Suppressor macrophage treated with lipopolysaccharide for 1 hour (primary cell): ENCODE data around the gene KATNAL1.

Source experiments
- DNase-seq, 3 donors: peaks; one replicate each; pipeline ENCODE4 v3.0.0-alpha.2; 2020 to 2022

The KATNAL1 gene

DNA sequence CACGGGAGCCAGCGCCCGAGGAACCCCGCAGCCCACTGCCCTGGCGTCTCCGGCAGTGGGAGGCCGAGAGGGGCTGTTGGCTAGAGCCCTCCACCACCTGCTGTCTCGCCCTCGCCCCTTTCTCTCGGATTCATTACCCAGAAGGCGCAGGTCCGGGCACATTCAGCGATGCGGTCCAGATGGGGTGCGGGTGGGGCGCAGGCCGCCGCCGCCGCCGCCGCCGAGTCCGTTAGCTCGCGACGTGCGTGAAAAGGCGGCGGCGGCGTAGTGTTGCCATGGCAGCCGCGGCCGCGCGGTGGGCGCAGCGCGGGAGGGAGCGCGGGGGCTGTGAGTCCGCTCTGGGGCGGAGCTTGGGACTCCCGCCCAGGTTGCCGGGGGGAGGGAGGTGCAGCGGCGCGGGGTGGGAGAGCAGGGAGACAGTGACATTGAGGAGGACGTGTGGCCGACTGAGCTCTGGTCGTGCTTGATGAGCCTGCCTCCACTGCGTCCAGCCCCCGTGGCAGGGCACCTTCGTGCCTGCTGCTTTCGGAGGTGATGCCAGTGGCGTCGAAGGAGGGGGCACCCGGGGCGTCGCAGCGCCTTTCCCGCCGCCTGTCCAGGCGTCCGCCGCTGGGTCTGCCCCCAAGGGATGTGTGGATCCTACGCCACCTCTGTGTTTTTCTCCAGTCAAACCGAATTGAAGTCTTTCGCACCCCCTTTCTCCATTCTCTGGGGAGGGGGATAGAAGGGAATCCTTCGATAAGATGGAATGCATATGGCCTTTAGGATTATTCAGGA is at the start of gene KATNAL1:
Gene KATNAL1 (minus strand): TSS at position 358 of the 777 bp plus-strand sequence. CDS start 23,774 bp downstream, outside the sequence.
- peak; percentile 46 to 73 (median 62) for DNase-seq

DNA sequence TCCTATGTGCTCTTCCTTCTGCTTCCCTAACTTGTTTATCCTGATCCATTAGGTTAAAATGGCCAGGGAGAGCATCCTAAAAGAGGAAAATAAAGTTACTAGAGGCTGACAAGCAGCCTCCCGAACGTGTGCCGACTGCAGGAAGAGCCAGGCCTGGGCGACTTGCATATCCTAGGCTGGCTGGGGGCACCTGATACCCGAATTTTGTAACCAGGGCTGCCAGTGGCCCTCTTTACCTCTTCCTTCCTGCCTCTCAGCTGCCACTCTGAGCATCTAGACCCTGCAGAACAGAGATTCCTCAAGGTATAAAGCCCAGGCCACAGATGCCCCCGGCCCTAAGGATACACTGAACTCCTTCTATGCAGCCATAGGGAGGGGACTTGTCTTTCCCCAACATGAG is 48.5 kb upstream of the KATNAL1 start:
- no peak for DNase-seq

DNA sequence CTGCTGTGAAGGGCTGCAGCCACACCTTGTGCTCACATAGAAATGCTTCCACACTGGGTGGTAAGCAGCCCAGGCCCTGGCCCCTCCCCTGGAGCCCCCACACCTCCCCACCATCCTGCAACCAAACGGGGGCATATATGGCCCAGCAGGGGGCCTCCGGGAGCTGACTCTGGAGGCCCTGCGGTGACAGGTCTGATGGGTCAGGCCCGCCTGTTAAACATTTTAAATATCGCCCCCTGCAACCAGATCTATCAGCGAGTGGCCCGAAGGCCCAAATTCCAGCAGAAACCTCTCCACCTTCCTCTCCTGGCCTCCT is 48.0 kb upstream of the KATNAL1 start:
- DNase-seq, result peak; percentile 39 to 71 (median 60)

DNA sequence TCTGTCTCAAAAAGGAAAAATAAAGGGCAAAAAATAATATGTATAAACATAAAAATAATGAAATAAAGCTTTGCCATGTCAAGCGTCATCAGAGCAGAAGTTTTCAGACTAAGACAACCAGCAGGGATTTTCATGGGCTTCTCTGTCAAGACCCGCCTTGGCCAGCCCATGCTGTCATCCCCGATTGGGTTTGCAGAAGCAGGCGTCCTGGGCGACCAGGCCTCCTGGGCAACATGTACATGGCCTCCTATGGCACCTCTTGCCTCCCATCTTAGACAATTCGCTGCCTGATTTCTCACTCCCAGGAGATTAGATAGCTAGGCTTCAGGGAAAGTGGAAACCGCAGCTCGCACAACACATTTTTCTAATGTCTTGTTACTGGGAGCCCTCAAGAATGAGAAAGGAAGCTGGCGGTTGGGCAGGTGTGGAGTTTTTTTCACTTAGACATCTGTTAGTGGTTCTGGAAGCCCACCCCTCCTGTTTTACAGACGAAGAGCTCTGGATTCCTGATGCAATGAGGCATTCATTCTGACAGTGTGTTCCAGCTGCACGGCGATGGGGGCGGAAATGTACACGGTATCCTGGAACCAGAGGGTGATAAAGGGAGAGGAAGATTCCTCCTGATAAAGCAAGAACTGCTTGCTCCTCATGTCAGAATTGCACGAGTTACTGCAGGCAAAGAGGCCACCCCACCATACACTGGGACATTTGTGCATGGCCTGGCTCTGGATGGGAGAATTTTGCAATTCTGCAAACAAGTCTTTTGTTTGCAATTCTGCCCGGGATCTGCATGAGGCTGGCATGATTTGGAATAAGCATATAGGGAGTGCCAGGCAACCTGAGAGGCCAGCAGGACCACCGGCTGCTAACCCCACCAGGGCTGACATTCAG is 47.4 kb upstream of the KATNAL1 start:
- no peak for DNase-seq

DNA sequence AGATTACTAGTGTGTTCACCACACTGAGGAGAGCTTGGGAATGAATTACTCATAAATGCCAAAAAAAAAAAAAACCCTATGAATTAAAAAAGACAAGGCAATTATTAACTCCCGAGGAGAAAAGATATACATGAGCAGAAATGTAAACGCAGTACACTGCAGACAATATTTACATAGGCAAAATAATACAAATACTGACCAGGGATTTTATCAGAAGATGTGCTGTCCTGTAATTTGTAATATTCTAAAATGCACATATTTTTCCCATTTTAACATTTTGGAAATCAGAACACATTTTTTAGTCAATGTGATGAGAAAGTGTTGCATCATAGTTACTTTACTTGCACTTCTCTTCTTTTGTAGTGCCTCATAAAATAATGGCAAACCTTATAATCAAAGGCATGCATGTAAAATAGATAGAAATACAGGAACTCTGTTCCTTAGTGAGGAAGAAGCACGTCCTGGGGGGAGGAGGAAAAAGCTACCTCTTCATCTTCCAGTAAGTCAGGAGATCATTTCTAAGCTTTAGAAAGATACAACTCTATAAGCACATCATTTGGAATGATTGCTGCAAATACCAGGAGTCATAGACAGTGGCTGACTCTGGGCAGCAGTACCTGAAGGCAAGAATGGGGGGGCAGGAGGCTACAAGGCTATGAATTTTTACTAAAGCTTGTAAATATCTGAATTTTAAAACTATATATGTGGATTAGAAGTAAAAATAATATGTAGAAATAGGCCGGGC is 46.3 kb upstream of the KATNAL1 start:
- no peak for DNase-seq

DNA sequence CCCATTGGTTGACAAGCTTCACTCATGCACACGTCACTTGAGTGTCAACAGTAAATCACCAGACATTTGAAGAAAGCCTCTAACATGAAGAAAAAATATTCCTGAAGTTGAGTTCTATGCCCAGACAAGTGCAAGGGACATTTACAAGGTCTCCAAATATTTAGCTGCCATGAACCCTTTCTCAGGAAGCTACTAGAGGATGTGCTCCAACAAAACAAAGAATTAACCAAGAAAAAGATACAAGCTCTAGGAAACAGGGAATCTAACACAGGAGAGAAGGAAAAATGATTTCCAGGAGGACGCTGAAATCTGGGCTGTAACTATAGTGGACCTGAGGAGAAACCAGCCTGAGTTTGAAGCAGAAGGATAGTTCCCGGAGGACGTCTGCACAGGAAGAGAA is 45.7 kb upstream of the KATNAL1 start:
- no peak for DNase-seq

DNA sequence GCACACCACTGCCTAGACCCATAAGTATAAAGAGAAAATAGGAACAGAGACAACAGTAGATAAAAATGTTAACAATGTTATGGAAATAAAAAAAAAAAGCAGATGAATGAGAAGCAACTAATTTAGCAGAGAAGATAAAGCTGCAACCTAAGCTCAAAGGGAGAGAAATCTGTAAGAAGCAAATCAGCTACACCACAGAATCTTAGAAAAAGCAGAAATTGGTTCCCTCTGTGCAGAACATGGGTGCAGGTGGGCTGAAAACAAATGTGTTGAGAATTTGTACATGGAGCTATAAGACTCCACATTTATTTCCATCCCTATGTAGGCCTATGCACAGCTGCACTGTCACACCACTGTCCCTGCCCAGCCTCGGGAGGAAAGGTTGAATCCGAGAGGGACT is 44.8 kb upstream of the KATNAL1 start:
- DNase-seq, result no peak

DNA sequence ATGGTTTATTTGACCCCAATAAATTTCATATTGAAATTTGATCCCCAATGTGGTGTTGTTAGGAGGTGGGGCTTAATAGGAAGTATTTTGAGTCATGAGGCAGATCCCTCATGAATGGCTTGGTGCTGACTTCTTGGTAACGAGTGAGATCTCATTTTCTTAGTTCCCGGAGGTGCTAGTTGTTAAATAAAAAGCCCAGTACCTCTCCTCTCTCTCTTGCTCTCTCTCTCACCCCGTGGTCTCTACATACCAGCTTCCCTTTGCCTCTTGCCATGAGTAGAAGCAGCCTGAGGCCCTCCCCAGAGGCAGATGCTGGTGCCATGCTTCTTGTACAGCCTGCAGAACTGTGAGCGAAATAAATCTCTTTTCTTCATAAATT is 39.4 kb upstream of the KATNAL1 start:
- DNase-seq, result no peak

DNA sequence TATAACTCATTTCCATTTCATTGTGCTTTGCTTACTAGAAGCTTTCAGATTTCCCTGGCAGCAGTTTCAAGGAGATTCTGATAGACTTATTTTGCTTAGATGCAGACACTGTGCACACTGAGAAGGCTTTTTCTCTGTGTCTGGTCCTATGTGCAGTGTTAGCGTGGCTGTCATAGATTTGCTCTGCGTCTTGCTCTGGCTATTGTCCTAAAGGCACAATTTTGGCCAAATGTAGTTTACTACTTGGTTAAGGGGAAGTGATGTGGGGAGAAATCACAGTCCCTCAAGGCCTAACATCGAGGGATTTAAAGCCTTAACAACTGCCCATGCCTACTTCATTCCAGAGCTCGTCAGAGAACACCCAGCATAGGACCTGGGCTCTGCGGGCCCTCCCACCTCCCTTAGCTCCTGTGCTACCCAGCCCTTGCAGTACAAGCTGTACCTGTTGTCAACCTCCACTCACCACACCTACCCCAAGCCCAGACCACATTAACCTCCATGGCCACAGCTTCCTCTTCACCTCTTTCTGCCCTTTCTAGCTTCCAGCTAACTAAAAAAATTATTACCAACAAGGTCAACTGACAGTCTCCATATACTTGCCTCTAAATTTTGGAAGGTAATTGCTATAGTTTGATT is 38.9 kb upstream of the KATNAL1 start:
- DNase-seq, result no peak

DNA sequence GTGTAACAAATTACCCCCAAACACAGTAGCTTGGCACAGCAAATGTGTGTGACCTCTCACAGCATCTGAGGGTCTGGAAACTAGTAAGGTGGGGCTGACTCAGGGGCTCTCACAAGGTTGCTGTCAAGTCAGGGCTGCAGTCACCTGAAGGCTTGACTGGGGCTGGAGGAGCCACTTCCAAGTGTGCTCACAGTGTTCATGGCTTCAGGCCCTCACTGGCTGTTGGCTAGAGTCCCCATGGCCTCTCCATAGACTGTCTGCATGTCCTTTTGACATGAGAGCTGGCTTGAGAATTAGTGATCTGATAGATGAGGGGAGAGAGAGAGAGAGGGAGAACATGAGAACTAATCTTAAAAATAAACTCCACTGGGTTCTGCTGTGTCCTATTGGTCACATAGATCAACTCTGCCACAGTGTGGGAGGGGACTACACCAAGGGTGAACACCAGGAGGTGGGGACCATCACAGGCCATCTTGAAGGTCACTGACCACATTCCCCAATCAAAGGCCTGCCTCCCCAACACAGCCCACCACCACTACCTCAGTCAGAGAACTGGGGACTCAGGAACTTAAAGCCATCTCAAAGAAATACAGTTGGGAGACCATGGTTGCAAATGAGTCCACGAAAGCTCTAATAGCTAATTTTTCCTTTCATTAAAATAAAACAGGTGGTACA is 38.2 kb upstream of the KATNAL1 start:
- DNase-seq, result no peak

DNA sequence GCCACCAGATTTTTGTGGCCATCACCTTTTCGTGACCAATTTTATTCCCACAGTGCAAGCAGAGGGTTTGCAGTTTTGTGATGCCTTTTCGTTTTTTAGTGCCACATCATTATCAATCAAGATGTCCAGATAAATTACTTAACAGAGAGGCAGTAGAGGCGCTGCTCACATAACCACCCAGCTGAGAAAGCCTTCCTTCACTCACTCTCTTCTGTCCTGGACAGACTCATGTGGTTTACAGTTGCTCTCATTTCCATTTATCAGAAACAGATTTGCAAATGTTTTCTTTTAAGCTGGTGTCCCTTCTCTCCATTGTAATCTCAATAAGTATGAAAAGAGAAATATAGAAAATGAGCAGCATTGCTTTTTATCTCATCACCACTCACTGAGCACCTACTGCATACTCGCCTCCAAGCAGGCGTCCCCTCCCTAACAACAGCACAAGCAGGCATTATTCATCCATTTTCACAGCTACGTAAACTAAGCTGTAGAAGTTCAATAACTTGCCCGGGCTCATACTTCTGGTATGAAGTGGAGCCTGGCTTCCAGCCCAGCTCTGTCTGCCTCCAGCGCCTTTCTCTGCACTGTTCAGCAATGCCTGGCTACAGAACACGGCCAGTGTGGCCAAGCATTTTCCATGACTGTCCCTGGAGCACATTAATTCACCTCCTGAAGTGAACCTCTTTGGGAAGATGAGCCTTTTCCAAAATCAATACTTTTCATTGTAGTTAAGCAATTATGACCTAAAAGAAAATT is 34.6 kb upstream of the KATNAL1 start:
- DNase-seq, result no peak

DNA sequence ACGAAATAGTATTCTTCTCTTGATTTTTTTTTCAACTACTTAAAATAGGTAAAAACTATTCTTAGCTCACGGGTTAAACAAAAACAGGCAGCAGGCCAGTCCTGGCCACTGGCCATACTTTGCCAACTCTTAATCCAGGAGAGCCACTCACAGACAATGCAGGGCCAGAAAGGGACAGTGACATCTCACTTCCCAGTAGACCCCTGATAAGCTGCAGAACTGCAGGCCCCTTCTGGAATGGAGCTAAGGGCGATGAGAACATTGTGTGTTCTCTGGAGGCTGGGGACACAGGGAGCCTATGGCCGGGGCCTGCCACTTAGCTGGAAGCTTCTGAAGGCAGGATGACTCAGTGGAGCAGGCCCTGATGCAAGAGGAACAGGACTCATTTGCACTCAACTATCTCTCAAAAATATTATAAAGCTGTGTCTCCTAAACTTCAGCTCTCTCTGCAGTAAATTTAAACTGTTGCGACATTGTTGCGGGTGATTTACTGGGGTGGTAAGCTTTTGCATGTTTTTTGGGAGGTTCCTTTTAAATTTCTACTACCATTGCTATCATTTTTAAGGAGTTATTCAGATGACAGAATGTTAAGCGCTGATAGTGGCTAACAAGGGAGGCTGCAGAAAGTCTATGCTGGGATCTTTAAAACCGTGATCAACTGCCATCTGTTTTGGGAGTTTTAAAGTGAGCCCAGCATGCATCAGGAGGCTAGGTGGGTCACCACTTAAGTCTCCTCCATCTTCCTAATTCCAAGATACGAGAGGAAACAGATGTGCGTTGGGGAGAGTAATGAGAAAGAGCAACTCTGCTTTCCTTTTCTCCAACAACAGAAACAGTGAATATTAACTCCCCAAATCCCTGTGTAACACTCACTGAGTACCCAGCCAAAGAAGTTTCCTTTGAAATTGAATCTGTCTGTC is 33.2 kb upstream of the KATNAL1 start:
- DNase-seq, result peak; percentile 64 to 72 (median 68)

DNA sequence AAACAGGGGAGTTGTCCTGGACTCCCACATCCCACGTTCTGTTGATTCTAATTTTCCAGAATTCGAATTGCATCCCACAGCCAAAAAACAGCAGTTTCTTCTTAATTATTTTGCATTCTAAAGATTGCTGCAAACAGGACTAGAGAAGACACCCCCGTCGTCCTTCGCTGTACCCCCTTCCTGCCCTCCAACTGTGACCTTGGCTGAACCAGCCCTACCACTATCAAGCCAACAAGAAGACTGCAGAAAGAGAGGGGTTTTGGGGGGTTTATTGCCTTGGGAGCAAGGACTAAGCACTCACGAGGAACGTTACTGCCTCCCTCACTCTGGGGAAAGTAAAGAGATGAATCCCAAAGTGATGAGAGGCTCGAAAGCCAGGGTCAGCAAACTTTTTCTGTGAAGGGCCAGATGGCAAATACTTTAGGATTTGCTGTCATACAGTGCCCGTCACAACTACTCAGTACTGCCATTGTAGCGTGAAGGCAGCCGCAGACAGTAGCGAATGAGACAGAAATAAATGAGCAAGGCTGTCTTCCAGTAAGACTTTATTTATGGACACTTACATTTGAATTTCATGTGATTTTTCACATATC is 32.5 kb upstream of the KATNAL1 start:
- DNase-seq, result no peak

DNA sequence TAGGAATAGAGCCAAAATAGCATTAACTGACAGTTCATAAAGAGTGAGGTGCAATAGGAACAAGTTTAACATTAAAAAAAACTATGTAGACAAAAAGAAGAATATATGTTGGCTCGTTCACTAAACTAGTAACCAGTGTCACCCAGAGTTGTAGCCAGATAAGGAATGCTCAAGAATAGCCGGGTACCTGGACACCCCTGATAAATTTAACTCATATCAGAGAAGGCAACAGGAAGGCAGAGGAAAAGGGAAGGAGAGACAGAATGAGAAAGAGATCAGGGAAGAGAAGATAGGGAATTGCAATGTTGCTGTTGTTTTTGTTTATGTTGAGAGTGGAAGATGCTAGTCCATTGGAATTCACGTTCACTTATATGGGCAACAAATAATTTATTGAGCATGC is 31.6 kb upstream of the KATNAL1 start:
- no peak for DNase-seq

DNA sequence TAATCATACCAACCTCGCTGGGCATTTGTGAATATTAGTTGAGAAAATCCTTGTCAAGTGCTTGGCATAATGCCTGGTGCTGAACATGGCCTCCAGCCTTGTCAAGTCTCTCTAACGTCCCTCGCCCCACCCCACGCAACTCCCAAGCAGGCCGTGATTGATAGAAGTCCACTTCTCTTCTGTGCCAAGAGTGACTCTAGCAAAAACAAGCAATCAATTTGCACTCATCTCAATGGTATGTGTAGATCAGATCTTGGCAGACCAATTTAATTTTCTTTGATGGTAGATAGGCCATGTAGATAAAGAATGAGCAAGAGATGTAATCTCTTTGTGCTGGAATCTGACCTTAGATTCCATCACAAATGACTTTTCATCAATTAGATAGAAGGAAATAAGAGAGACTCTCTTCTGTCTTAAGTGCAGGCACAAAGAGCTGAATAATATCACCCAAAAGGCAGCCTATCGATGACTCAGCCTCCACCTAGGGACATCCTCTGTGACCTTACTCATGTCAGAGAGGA is 31.0 kb upstream of the KATNAL1 start:
- DNase-seq, result no peak

DNA sequence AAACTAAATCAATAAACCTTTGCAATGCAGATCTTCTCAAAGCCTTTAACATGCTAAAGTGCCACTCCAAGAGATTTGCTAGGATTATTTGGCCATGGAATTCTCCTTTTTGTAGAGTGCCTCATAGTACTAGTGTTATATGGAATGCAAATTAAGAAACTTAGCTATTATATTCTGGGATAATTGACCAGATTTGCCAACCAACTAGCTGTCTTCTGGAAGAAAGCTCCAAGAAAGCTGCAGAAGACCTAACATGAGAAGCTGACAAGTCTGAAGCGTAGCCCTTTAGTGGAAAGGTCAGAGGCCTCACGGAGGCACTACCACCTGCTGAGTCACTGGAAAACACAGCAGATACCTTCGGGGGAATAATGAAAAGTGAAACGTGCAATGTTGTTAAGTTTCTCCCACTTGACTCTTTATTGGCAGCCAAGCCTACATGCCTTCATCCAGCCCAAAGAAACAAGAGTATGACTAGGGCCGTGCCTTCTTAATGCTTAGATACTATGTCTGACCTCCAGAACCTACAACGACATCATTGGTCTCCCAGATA is 29.8 kb upstream of the KATNAL1 start:
- DNase-seq, result no peak

DNA sequence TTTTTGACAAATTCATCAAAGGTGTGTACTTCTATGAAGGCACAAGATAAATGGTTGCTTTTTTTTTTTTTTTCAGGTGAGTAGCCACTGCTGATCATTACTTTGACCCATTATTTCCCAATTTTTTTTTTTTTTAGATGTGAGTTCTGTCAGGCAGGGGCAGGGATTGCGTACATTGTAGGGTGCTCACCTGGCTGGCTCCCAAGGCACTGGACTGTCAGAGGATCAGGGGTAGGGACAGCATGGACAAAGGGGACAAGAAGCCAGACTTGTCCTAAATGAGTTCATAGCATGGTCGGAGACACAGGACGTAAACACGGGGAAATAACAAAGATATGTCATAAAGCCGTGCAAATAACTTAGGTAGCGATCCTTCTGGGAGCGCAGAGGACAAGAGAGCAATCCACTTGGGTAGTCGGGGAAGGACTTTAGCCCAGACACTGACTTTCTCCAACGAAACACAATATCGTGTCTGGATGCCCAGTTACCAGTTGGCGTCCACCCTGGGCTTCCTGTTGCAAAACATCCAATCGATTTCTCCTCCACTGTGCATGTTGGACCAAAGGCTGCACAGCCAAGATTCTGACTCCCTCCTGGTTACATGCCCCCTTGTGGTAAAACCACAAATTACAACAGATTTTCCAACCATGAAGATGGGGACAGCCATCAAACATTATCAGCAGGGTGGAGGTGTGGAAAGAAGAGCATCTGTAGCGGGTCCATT is 27.5 kb upstream of the KATNAL1 start:
- peak; percentile 67 to 70 (median 68) for DNase-seq

DNA sequence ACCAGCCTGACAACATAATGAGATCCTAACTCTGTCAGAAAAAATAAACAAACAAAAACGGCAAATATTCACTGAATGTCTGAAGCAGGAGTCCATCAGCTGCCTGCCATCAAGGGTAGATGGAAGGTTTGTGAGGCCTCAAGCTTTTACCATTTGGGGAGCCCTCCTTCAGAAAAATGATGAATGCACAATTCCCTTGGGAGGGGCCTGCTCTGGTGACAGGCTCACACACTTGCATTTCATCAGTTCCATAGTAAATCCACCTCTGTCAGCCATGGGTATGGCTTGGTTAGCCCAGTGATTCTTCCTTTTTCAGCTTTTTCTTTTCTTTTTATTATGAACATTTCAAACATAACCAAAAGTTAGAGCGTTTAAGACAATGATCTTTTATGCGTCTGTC is 26.3 kb upstream of the KATNAL1 start:
- DNase-seq, result no peak
